Loucy (cell line): ENCODE data around the gene SMC6.

Source experiments
- H2AFZ ChIP-seq: fragments of 200-600 bp; sonication (generic); 2 replicates; pipeline ENCODE4 v1.6.0; 2016; ENCODE audit warnings: antibody characterized with exemption, mild to moderate bottlenecking, low read length, moderate library complexity
- H3F3A ChIP-seq: fragments of 200-600 bp; 2 replicates; pipeline ENCODE4 v1.6.0; 2016; ENCODE audit warnings: antibody characterized with exemption, low read depth, mild to moderate bottlenecking
- H3K27me3 ChIP-seq: fragments of 200-600 bp; sonication (generic); 2 replicates; pipeline ENCODE4 v1.6.1; 2014; ENCODE audit warnings: low read length, mild to moderate bottlenecking; ENCODE audit not compliant: insufficient read depth, poor library complexity, severe bottlenecking
- H3K36me3 ChIP-seq: fragments of 200-600 bp; sonication (generic); 2 replicates; pipeline ENCODE4 v1.6.1; 2016; ENCODE audit warnings: low read length; ENCODE audit not compliant: insufficient read depth
- H3K4me1 ChIP-seq: fragments of 200-600 bp; sonication (generic); 2 replicates; pipeline ENCODE4 v1.5.1; 2014; ENCODE audit warnings: low read length, mild to moderate bottlenecking; ENCODE audit not compliant: insufficient read depth, poor library complexity, severe bottlenecking
- H3K4me2 ChIP-seq: fragments of 200-600 bp; sonication (generic); 2 replicates; pipeline ENCODE4 v1.6.0; 2014; ENCODE audit warnings: antibody characterized with exemption, low read length, low read depth, mild to moderate bottlenecking; ENCODE audit not compliant: poor library complexity, severe bottlenecking
- H3K4me3 ChIP-seq: fragments of 200-600 bp; sonication (generic); 2 replicates; pipeline ENCODE4 v1.5.1; 2014; ENCODE audit warnings: low read length, mild to moderate bottlenecking, mixed read lengths; ENCODE audit not compliant: poor library complexity, severe bottlenecking
- H3K79me2 ChIP-seq: fragments of 200-600 bp; sonication (generic); 2 replicates; pipeline ENCODE4 v1.6.1; 2014; ENCODE audit warnings: low read length; ENCODE audit not compliant: insufficient read depth
- H3K9ac ChIP-seq: fragments of 200-600 bp; sonication (generic); 2 replicates; pipeline ENCODE4 v1.6.0; 2014; ENCODE audit warnings: mild to moderate bottlenecking, low read depth, low read length, moderate library complexity; ENCODE audit not compliant: poor library complexity, severe bottlenecking
- H3K9me2 ChIP-seq: fragments of 200-600 bp; sonication (generic); replicated peaks from 2 replicates; pipeline ENCODE4 v1.6.1; 2016; ENCODE audit warnings: low read depth, low read length, mixed read lengths
- H3K9me3 ChIP-seq: fragments of 200-600 bp; sonication (generic); 2 replicates; pipeline ENCODE4 v1.6.1; 2014; ENCODE audit warnings: mild to moderate bottlenecking, antibody characterized with exemption, low read length, low read depth; ENCODE audit not compliant: insufficient read depth
- H4K20me1 ChIP-seq: fragments of 200-600 bp; sonication (generic); 2 replicates; pipeline ENCODE4 v1.6.0; 2014; ENCODE audit warnings: antibody characterized with exemption, low read length, mild to moderate bottlenecking; ENCODE audit not compliant: insufficient read depth, poor library complexity, severe bottlenecking
- CTCF ChIP-seq: fragments of 200-600 bp; sonication (generic); conservative IDR thresholded peaks from 2 replicates; pipeline ENCODE4 v1.5.1; 2014; ENCODE audit warnings: mild to moderate bottlenecking, antibody characterized with exemption, low read length
- EZH2phosphoT487 ChIP-seq: fragments of 200-600 bp; IDR thresholded peaks from 2 replicates; pipeline ENCODE4 v1.6.1; 2018; ENCODE audit warnings: antibody characterized with exemption, mild to moderate bottlenecking, moderate library complexity, borderline replicate concordance

The SMC6 gene

GRCh38 chr2:17628349-17629261, 125.0 kb downstream of the SMC6 start:
- TF ChIP-seq CTCF (no peak), EZH2phosphoT487 (no peak)
- no peaks in the 10 kb centered on the region for H3K27me3 ChIP-seq
- no peaks in the 10 kb centered on the region for H4K20me1 ChIP-seq
- H3K4me1 ChIP-seq, result peaks cover 12% of the 10 kb centered on the region
- H3F3A ChIP-seq, result no peaks in the 10 kb centered on the region
- no peak overlapping the region for H2AFZ ChIP-seq
- no peak overlapping the region for H3K9ac ChIP-seq
- no peaks in the 10 kb centered on the region for H3K36me3 ChIP-seq
- no peaks in the 10 kb centered on the region for H3K79me2 ChIP-seq
- H3K4me3 ChIP-seq, result no peak overlapping the region
- H3K9me2 ChIP-seq, result no peaks in the 10 kb centered on the region
- no peak overlapping the region for H3K4me2 ChIP-seq
- no peaks in the 10 kb centered on the region; the same call in 1 of the 2 replicates for H3K9me3 ChIP-seq

GRCh38 chr2:17627434-17627833, 126.2 kb downstream of the SMC6 start:
- H3K9ac ChIP-seq, result no peak overlapping the region
- H3K4me1 ChIP-seq, result peaks cover 12% of the 10 kb centered on the region
- H3K9me2 ChIP-seq, result no peaks in the 10 kb centered on the region
- H3K79me2 ChIP-seq, result no peaks in the 10 kb centered on the region
- H2AFZ ChIP-seq, result no peak overlapping the region
- no peak for TF ChIP-seq CTCF
- TF ChIP-seq EZH2phosphoT487, result no peak
- H3K27me3 ChIP-seq, result no peaks in the 10 kb centered on the region
- no peaks in the 10 kb centered on the region for H3F3A ChIP-seq
- no peak overlapping the region for H3K4me2 ChIP-seq
- no peaks in the 10 kb centered on the region for H3K36me3 ChIP-seq
- no peaks in the 10 kb centered on the region; the same call in 1 of the 2 replicates for H3K9me3 ChIP-seq
- H3K4me3 ChIP-seq, result no peak overlapping the region
- no peaks in the 10 kb centered on the region for H4K20me1 ChIP-seq

- Histone ChIP-seq H4K20me1 (no peaks in the 10 kb centered on the region), H3K9me2 (no peaks in the 10 kb centered on the region), H3K9me3 (no peaks in the 10 kb centered on the region; the same call in 1 of the 2 replicates), H3K27me3 (no peaks in the 10 kb centered on the region), H3K36me3 (no peaks in the 10 kb centered on the region), H3K4me1 (peaks cover 12% of the 10 kb centered on the region), H3K4me2 (no peak overlapping the region), H3K4me3 (no peak overlapping the region), H3K9ac (no peak overlapping the region), H3F3A (no peaks in the 10 kb centered on the region), H2AFZ (no peak overlapping the region), H3K79me2 (no peaks in the 10 kb centered on the region)
- TF ChIP-seq CTCF (no peak), EZH2phosphoT487 (no peak)
These were observed 126.6 kb downstream of the SMC6 start for GRCh38 chr2:17626986-17627385.
